Measurements from ENCODE around the gene SYNPO2.
"Not testable (repeated sequence)": the region's sequence is repeated elsewhere in the genome, so short reads cannot be mapped to it uniquely, and the experiment has no call there.

The SYNPO2 gene

GRCh38 chr4:119032921-119033685, 144.4 kb downstream of the SYNPO2 start:
- no peak for DNase-seq (ENCODE audit: low read depth in 2 of 2)

- DNase-seq (ENCODE audit: low read depth in 2 of 2): no peak
Measured at GRCh38 chr4:119034276-119035008, 145.8 kb downstream of the SYNPO2 start.

GRCh38 chr4:119035951-119036737, 147.5 kb downstream of the SYNPO2 start:
- DNase-seq (ENCODE audit: low read depth in 2 of 2): no peak

DNA sequence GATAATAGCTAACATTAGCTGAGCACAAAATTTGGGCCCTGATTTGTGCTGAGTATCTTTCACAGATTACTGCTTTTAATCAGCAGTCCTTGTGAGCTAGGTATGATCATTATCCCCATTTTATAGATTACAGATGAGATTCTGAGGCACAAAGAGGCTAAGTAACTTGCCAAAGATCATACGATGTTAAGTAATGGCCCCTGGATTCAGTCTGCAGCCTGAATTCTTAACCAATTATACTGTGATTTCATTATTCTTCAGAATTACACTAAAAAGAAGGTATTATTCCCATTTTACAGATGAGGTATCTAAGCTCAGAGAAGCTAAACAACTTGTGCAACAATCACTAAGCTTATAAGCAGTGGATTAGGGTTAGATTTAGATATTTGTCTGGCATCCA, 149.1 kb downstream of the SYNPO2 start:
- no peak for DNase-seq (ENCODE audit: low read depth in 2 of 2)

DNA sequence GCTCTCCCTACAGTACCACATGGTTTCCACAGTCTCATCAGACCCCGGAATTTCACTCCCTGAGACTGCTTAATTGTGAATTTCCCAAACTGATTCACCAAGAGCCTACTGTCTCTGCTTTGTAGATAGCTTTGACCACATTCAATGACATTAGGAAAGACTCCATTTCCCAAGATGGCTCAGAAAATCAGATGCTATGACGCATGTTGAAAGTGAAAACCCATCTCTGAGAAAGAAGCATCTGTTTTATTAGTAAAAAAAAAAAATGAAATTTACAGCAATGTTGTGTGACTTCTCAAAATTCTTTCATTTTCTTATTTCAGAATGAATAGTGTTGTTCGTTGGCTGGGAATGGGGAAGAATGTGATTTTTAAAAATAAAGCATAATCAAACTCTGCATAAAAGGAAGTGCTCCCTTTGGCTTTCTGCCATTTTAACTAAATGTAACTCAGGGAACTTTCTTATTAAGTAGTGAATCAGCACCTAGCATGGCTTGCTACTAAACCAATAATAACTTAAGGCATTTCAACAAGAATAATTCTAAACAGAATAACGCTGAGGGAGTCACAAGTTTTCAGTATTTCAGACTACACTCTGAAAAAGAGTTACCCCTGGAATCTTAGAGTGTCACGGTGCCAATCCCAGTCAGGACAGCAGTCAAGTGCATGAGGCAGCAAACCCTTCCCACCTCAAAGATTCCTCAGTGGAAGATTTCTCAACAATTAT, 149.6 kb downstream of the SYNPO2 start:
- DNase-seq (ENCODE audit: low read depth in 2 of 2): no peak

- DNase-seq (ENCODE audit: low read depth in 2 of 2): no peak
Measured at GRCh38 chr4:119039160-119039559, 150.5 kb downstream of the SYNPO2 start.

DNA sequence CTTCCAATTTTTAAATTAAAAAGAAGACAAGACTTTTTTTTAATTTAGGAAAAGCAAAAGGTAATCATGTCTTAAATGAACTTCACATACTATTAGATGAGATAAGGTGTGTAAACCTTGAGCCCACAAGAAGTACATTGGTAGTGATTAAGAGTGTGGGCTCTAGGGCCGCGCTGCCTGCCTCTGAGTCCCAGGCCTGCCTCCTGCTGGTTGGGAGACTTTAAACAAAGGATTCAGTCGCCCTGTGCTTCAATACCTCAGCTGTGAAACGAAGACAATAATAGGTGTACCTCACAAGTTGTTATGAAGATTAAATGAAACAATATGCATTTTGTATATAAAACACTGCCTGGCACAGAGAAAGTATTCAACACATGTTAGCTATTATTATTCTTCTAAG, 151.1 kb downstream of the SYNPO2 start:
- DNase-seq (ENCODE audit: low read depth in 2 of 2): no peak

- DNase-seq (ENCODE audit: low read depth in 2 of 2): no peak
Measured at GRCh38 chr4:119040261-119040660, 151.6 kb downstream of the SYNPO2 start.

DNA sequence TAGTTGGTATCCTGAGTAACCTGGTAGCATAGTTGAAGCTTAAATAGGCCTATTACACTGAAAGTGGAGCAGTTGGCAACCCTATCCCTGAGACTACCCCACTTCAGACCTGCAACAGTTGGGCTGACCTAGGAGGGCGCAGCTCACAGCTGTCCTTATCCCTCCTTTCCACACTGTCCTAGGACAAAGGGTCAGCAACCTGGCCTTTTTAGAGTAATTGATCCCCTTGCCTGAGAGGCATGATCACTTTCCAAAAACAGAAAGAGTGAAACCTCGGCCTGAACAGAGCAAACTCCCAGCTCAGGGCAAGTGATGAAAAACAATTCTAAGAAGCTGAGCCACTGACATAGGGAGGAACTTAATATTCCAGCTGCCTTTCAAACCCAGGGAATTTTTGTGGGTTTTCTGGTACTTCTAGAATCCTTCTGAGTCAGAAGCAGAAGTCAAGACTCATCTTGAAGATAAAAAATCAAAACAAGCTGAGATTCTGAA, 152.1 kb downstream of the SYNPO2 start:
- DNase-seq (ENCODE audit: low read depth in 2 of 2): no peak

DNA sequence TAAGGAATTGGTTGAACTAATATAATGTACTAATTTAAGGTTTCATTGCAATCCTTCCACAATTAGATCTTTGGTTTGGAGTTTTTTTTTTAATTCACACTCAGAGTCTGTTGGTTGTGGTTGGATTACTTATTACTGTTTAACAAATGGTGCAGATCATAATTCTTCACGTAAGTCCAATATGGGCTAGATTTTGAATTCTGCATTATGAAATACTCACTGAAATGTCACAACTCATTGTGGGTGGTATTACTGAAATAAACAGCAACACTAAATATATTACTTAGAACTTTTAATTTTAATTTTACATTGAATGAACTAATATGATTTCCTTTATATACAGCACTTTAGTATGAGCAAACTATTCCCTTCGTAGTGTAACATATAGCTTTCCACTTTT, 152.7 kb downstream of the SYNPO2 start:
- DNase-seq (ENCODE audit: low read depth in 2 of 2): no peak

DNA sequence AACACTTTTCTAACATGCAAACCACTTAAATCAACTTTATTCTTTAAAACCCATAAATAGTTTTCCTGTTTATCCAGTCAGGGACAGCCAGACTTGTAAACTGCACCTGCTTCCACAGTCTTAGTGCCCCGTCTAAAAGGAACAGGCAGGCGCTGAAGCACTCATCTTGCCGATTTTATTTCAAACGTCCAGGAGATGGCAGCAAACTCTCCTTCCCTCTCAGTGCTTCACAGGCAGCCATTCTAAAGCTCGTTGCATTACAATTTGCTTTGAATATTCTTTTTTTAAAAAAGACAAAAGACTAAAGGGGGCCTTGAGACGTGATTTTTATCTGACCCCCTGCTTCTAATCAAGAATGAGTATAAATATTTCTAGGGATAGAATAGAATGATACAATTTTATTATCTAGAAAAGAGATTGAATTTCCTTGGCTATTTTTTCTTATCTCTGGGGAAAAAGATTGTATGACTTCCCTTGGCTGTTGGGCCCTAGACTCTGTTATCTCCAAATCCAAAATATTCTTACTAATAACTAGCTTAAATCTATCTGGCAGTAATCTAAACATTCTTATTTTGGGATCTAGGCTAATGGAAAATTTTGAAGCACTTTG, 153.4 kb downstream of the SYNPO2 start:
- DNase-seq (ENCODE audit: low read depth in 2 of 2): peak in 1 of 2 experiments; percentile 24

DNA sequence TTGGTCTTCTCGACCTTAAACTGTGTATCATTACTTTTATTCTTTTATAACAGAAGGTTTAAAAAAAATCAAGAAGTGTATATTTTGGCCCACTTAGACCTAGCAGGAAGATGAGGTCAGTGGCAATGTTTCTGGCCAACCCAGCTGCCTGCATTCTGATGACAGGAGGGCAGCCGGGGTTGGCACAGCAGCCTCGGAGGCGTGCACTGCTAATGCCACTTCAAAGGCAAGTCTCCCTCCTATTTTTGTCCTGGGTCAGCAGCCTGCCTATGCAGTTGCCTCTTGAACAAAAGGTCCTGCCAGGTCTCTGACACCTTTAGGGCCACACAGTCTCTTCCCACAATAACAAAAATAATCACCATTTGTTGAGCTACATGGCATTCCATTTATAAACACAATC, 157.6 kb downstream of the SYNPO2 start:
- DNase-seq (ENCODE audit: low read depth in 2 of 2): no peak

DNA sequence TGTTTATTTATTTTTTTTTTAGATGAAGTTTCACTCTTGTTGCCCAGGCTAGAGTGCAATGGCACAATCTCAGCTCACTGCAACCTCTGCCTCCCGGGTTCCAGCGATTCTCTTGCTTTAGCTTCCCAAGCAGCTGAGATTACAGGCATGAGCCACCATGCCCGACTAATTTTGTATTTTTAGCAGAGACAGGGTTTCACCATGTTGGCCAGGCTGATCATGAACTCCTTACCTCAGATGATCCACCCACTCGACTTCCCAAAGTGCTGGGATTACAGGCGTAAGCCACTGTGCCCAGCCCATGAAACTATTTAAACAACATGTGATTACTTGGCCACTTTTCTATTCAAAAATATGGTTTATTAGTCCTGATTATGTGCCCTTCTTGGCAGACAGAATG, 158.4 kb downstream of the SYNPO2 start:
- not testable (repeated sequence) for DNase-seq (ENCODE audit: low read depth in 2 of 2)

DNA sequence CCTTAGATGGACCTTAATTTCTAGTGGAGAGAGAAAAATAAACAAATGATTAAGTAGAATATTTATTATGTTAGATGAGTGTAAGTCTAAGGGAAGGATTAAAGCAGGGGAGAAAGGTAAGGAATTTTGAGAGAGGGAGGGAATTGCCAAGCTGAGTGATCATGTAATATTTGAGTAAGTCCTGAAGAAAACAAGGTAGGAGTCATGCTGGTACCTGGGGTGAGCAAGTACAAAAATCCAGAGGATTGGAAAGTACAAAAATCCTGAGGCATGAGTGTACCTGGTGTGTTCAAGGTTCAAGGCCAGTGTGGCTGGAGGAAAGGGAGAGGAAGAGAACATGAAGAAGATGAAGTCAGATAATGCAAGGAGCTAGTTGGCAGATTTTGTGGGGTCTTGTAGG, 159.8 kb downstream of the SYNPO2 start:
- no peak for DNase-seq (ENCODE audit: low read depth in 2 of 2)

DNA sequence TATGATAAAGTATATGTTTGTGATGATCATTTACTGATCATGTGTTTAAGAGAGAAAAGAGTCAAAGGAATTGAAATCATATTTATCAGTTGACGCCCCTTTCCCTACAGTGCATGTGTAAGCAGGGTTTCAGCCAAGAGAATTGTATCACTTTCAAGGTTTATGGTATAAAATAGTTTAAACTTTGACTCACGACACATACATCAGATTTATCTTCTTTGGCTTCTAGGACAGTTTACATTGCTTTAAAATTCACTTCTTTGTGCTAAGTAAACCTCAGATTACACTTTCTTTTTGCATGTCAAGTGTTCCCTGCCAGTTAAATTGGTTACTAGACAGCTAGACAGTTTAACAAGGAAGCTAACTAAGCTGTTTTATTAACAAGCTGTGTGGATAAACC, 160.7 kb downstream of the SYNPO2 start:
- no peak for DNase-seq (ENCODE audit: low read depth in 2 of 2)

DNA sequence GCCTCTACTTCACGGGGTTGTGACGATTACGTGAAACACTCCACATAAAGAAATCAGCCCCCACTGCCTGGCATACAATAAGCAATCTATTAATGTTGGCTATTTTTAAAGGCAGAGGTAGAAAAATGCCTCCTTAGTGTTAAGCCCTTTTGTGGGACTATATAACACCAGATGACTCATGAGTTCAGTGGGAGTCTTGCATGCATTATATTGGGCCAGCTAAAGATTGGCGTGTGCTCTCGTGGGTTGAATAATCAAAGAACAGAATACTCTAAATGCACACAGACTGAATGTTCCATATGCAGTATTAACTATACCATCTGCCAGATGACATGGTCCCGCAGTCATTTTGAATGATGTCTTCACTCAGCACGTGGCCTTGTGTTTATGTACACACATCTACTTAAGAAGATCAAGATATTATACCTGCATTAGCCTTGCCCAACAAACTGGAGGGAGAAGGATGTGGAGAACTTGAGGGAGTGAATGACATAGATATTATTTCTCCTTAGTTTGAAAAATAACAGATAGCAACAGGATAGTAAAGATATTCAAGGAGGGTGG, 162.0 kb downstream of the SYNPO2 start:
- no peak for DNase-seq (ENCODE audit: low read depth in 2 of 2)

GRCh38 chr4:119053245-119053644, 164.6 kb downstream of the SYNPO2 start:
- DNase-seq (ENCODE audit: low read depth in 2 of 2): no peak

DNA sequence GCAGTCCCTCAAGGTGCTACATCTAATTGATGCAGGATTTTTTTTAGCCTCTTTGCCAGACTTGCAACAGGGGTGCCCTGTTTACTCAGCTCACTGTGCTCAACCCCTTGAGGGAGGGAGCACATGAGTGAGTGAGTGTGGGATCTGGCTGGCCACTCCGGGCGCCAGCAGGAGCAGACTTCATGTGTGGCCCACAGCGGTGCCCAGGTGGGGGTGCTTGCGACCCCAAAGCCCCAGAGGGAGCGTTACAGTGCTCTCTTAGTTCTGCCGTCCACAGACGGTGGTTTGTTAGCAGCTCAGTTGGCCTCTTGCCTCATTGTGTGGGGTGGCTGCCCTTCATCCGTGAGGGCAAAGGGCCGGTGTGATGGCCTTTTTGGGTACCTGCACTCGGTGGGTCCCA, 165.3 kb downstream of the SYNPO2 start:
- no peak for DNase-seq (ENCODE audit: low read depth in 2 of 2)

GRCh38 chr4:119057417-119057816, 168.8 kb downstream of the SYNPO2 start:
- DNase-seq (ENCODE audit: low read depth in 2 of 2): no peak

- DNase-seq (ENCODE audit: low read depth in 2 of 2): no peak
Measured at GRCh38 chr4:119059221-119059620, 170.6 kb downstream of the SYNPO2 start.

- not testable (repeated sequence) for DNase-seq (ENCODE audit: low read depth in 2 of 2)
Measured at GRCh38 chr4:119067125-119067524, 178.5 kb downstream of the SYNPO2 start.

Data from stimulated activated CD4-positive, alpha-beta T cell treated with anti-CD3 and anti-CD28 coated beads, Interleukin-12 subunit alpha, Interleukin-12 subunit beta, amount 100 ng/mL, for 24 hours (primary cell).